ENCODE data around the gene AVP. TPM values are rescaled to one million over a fixed set of nuclear protein-coding genes. Genes with fewer than 3 reads are reported as not detected.

The AVP gene
- total RNA-seq, 1 experiment from 2014 or later = not detected

- CTCF ChIA-PET = no interaction called here
- no peaks in the 10 kb centered on the region for H3K27me3 Mint-ChIP-seq (ENCODE audit: unreplicated experiment)
- intact Hi-C loops (cut with micrococcal nuclease; ENCODE audit: unreplicated experiment) = loop anchor here (5.0 kb wide), 1 partner anchor 64 kb away; no protein-coding TSS in a partner anchor
- H3K36me3 Mint-ChIP-seq (ENCODE audit: insufficient read depth, unreplicated experiment) = no peaks in the 10 kb centered on the region
- TF ChIP-seq CTCF (IDR thresholded peaks at IDR 0.05; ENCODE audit: unreplicated experiment) = no peak
- no TSS peak for BruUV-seq (replicated peaks)
- DNase-seq = no peak
- no peak overlapping the region for H3K27ac Mint-ChIP-seq (ENCODE audit: unreplicated experiment)
- H3K9me3 Mint-ChIP-seq (ENCODE audit: low read depth, unreplicated experiment) = no peaks in the 10 kb centered on the region
- H3K4me3 Mint-ChIP-seq (ENCODE audit: low read depth, unreplicated experiment) = no peak overlapping the region
- H3K4me1 Mint-ChIP-seq (ENCODE audit: low read depth, unreplicated experiment) = no peaks in the 10 kb centered on the region
Measured at GRCh38 chr20:3116341-3116740, 31.8 kb upstream of the AVP start.

GRCh38 chr20:3115190-3116107, 30.9 kb upstream of the AVP start:
- no peaks in the 10 kb centered on the region for H3K27me3 Mint-ChIP-seq (ENCODE audit: unreplicated experiment)
- H3K4me1 Mint-ChIP-seq (ENCODE audit: low read depth, unreplicated experiment) = no peaks in the 10 kb centered on the region
- no peaks in the 10 kb centered on the region for H3K9me3 Mint-ChIP-seq (ENCODE audit: low read depth, unreplicated experiment)
- H3K27ac Mint-ChIP-seq (ENCODE audit: unreplicated experiment) = no peak overlapping the region
- no peaks in the 10 kb centered on the region for H3K36me3 Mint-ChIP-seq (ENCODE audit: insufficient read depth, unreplicated experiment)
- no TSS peak for BruUV-seq (replicated peaks)
- intact Hi-C loops (cut with micrococcal nuclease; ENCODE audit: unreplicated experiment) = loop anchor here (5.0 kb wide), 1 partner anchor 63 kb away; no protein-coding TSS in a partner anchor
- CTCF ChIA-PET = no interaction called here
- DNase-seq = peak; percentile 24
- no peak overlapping the region for H3K4me3 Mint-ChIP-seq (ENCODE audit: low read depth, unreplicated experiment)
- TF ChIP-seq CTCF (IDR thresholded peaks at IDR 0.05; ENCODE audit: unreplicated experiment) = no peak

GRCh38 chr20:3111995-3112394, 27.5 kb upstream of the AVP start:
- no peak for DNase-seq
- Mint-ChIP-seq H3K4me1 (ENCODE audit: low read depth, unreplicated experiment) (no peaks in the 10 kb centered on the region), H3K36me3 (ENCODE audit: insufficient read depth, unreplicated experiment) (peaks cover under 1% of the 10 kb centered on the region), H3K9me3 (ENCODE audit: low read depth, unreplicated experiment) (no peaks in the 10 kb centered on the region), H3K27me3 (ENCODE audit: unreplicated experiment) (no peaks in the 10 kb centered on the region), H3K4me3 (ENCODE audit: low read depth, unreplicated experiment) (no peak overlapping the region), H3K27ac (ENCODE audit: unreplicated experiment) (no peak overlapping the region)
- no TSS peak for BruUV-seq (replicated peaks)
- intact Hi-C loops (cut with micrococcal nuclease; ENCODE audit: unreplicated experiment) = no loop called here
- CTCF ChIA-PET = no interaction called here
- no peak for TF ChIP-seq CTCF (IDR thresholded peaks at IDR 0.05; ENCODE audit: unreplicated experiment)

- no peak overlapping the region for H3K27ac Mint-ChIP-seq (ENCODE audit: unreplicated experiment)
- H3K36me3 Mint-ChIP-seq (ENCODE audit: insufficient read depth, unreplicated experiment) = peaks cover 4% of the 10 kb centered on the region
- H3K27me3 Mint-ChIP-seq (ENCODE audit: unreplicated experiment) = no peaks in the 10 kb centered on the region
- TF ChIP-seq CTCF (IDR thresholded peaks at IDR 0.05; ENCODE audit: unreplicated experiment) = no peak
- no peaks in the 10 kb centered on the region for H3K4me1 Mint-ChIP-seq (ENCODE audit: low read depth, unreplicated experiment)
- CTCF ChIA-PET = no interaction called here
- H3K4me3 Mint-ChIP-seq (ENCODE audit: low read depth, unreplicated experiment) = no peak overlapping the region
- intact Hi-C loops (cut with micrococcal nuclease; ENCODE audit: unreplicated experiment) = no loop called here
- H3K9me3 Mint-ChIP-seq (ENCODE audit: low read depth, unreplicated experiment) = no peaks in the 10 kb centered on the region
- BruUV-seq (replicated peaks) = no TSS peak
- no peak for DNase-seq
Measured at GRCh38 chr20:3111507-3111906, 27.0 kb upstream of the AVP start.
